Mucosa of descending colon (tissue), 3 donors: ENCODE results near the gene MAPKAP1. TPM values are rescaled to one million over a fixed set of nuclear protein-coding genes. Genes with fewer than 3 reads are reported as not detected.

ENCODE experiments used
- ATAC-seq: fragments of 200-7000 bp; cut with Tn5 transposase; one replicate; pipeline ENCODE4 v1.9.1; 2020; ENCODE audit warnings: mild to moderate bottlenecking, moderate library complexity
- DNase-seq, 3 donors: peaks; one replicate each; pipeline ENCODE4 v3.0.0-alpha.2; 2020
- H3K36me3 ChIP-seq: fragments of 200-600 bp; one replicate; pipeline ENCODE4 v1.8.0; 2021; ENCODE audit warnings: low read depth, mild to moderate bottlenecking
- H3K4me1 ChIP-seq: fragments of 200-600 bp; one replicate; pipeline ENCODE4 v1.8.0; 2021; ENCODE audit warnings: low read depth, mild to moderate bottlenecking
- H3K4me3 ChIP-seq: fragments of 200-600 bp; one replicate; pipeline ENCODE4 v1.8.0; 2021; ENCODE audit warnings: mild to moderate bottlenecking
- H3K9me3 ChIP-seq: fragments of 200-600 bp; one replicate; pipeline ENCODE4 v1.8.0; 2021; ENCODE audit warnings: mild to moderate bottlenecking
- intact Hi-C, 2 donors: fragments of 100-400 bp; cut with DNase I in 1 of 2; cut with micrococcal nuclease in 1 of 2; formaldehyde crosslinking; loops; one replicate each; pipeline versions ENCODE4 v1.11.0 to v1.11.1; 2022; cut with DNase I, micrococcal nuclease
- total RNA-seq, 3 donors: library from RNA; stranded (reverse); fragmentation: NEBNext Ultra II Directional in 2 of 3; extraction: Animal tissue kit (Norgen Biotek cat#: 25700) in 2 of 3; gene quantifications; one replicate each; pipeline versions ENCODE4 v1.2.1 to v1.2.4, GENCODE V29; 2021 to 2023
- TF ChIP-seq, protein P1 (sequence below): fragments of 200-600 bp; IDR thresholded peaks from one replicate; pipeline ENCODE4 v1.8.0; 2022; ENCODE audit warnings: antibody characterized with exemption, mild to moderate bottlenecking
- donor health status: DM: no; HTN: no; CAD: no; lungs with moderate emphysema.
- donor health status: DM: no; HTN: no; CAD: no.
- donor health status: DM: no; HTN: yes; CAD: no.

MAPKAP1 gene
- total RNA-seq, 3 donors from 2014 or later, result 73.2 to 98.4 (median 84.9) TPM

DNA sequence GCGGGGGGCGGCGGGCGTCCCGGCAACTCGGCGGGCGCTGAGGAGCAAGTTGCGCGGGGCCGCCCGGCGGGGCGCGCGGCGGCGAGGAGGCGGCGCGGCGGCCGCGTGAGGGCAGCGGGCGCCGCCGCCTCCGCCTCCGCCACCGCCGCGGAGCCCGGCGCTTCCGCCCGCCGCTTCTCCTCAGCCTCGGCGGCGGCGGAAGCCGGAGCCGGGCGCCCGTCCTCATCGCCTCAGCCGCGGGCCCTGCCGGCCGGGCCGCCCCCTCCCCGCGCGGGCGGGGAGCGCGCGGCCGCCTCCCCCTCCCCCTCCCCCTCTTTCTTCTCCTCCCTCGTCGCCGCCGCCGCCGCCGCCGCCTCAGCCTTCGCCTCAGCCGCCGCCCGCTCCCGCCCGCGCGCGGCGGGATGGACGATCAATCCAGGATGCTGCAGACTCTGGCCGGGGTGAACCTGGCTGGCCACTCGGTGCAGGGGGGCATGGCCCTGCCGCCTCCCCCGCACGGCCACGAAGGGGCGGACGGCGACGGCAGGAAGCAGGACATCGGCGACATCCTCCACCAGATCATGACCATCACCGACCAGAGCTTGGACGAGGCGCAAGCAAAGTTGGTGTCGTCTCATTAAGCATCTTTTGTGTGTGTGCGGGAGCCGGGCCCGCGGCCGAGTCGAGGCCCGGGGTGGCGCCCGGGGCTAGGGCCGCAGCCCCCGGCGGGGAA lies 40.2 kb upstream of the MAPKAP1 start, which contains the start of gene PBX3:
Gene PBX3, plus strand, starts transcription at position 321 of the 712 bp plus-strand sequence.
- Histone ChIP-seq H3K4me1 (peaks cover 14% of the 10 kb centered on the region), H3K9me3 (no peaks in the 10 kb centered on the region), H3K36me3 (no peaks in the 10 kb centered on the region), H3K4me3 (peak within 1 kb of the TSS; percentile 51)
- ATAC-seq (peak; percentile 14), DNase-seq (peak; percentile 61 to 76 (median 73))
- TF ChIP-seq, protein P1, sequence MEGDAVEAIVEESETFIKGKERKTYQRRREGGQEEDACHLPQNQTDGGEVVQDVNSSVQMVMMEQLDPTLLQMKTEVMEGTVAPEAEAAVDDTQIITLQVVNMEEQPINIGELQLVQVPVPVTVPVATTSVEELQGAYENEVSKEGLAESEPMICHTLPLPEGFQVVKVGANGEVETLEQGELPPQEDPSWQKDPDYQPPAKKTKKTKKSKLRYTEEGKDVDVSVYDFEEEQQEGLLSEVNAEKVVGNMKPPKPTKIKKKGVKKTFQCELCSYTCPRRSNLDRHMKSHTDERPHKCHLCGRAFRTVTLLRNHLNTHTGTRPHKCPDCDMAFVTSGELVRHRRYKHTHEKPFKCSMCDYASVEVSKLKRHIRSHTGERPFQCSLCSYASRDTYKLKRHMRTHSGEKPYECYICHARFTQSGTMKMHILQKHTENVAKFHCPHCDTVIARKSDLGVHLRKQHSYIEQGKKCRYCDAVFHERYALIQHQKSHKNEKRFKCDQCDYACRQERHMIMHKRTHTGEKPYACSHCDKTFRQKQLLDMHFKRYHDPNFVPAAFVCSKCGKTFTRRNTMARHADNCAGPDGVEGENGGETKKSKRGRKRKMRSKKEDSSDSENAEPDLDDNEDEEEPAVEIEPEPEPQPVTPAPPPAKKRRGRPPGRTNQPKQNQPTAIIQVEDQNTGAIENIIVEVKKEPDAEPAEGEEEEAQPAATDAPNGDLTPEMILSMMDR, result no peak
- intact Hi-C loops, result loop anchor here in 1 of 2 donors (10.0 kb wide), 1 partner anchor 342 kb away; no protein-coding TSS in a partner anchor

DNA sequence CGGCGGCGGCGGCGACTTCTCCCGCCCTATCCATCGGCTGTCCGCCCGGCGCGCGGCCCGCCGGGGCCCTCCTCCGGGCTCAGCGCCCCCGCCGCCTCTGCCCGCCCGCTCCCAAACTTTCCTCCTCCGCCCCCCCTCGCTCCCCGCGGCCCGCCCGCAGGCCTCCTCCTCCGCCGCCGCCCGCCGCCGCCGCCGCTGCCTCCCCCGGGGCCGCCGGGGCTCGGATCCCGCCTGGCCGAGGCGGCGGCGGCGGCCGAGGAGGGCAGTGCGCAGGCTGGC lies 39.7 kb upstream of the MAPKAP1 start:
- Histone ChIP-seq H3K36me3 (no peaks in the 10 kb centered on the region), H3K9me3 (no peaks in the 10 kb centered on the region), H3K4me3 (peak overlapping the region; percentile 30), H3K4me1 (peaks cover 14% of the 10 kb centered on the region)
- intact Hi-C loops, result loop anchor here in 1 of 2 donors (10.0 kb wide), 1 partner anchor 342 kb away; no protein-coding TSS in a partner anchor
- ATAC-seq (no peak), DNase-seq (no peak)
- TF ChIP-seq, protein P1, result no peak

DNA sequence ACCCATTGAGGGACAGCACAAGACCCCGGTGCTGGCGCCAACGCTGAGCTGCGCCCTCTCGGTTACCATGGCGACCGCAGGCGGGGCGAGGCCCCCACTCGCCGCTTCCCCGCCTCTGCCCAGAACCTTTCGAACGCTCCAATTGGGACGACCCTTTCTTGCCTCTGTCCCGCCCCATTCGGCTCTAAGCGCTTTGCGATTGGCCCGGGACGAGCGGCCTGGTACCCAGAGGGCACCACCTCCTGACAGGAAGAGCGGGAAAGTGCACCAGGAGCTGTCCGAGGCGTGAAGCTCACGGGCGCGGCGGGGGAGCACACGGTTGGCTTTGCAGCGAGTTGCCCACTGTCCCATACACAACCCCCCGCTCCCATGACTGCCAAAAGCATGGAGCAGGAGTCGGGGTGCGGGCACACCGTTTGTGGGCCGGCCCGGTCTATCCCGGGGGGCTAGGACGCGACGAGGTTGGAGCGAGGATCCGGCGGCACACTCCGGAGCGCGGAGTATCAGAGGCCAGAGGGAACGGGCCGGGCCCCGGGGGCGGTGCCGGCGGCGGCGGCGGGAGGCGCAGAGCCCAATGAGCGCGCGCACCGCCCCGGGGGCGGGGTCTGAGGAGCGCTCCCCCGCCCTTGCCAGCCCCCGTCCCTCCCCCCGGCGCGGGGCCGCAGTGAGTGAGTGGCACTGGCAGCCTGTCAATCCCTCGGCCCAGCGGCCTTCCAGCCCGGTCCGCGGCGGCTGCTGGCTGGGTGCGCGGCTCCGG lies 39.2 kb upstream of the MAPKAP1 start:
- intact Hi-C loops, result loop anchor here in 1 of 2 donors (10.0 kb wide), 1 partner anchor 341 kb away; no protein-coding TSS in a partner anchor
- peak overlapping the region; percentile 30 for H3K4me3 ChIP-seq
- no peaks in the 10 kb centered on the region for H3K9me3 ChIP-seq
- ATAC-seq (peak; percentile 96), DNase-seq (peak; percentile 96)
- H3K36me3 ChIP-seq, result no peaks in the 10 kb centered on the region
- H3K4me1 ChIP-seq, result peaks cover 14% of the 10 kb centered on the region
- TF ChIP-seq, protein P1, result no peak

- intact Hi-C loops, result loop anchor here in 1 of 2 donors (10.0 kb wide), 1 partner anchor 341 kb away; no protein-coding TSS in a partner anchor
- Histone ChIP-seq H3K9me3 (no peaks in the 10 kb centered on the region), H3K36me3 (no peaks in the 10 kb centered on the region), H3K4me3 (no peak overlapping the region), H3K4me1 (peaks cover 14% of the 10 kb centered on the region)
- TF ChIP-seq, protein P1, result no peak
- ATAC-seq (no peak), DNase-seq (no peak)
Measured at GRCh38 chr9:125745682-125746016, 38.6 kb upstream of the MAPKAP1 start.

- intact Hi-C loops, result loop anchor here in 1 of 2 donors (10.0 kb wide), 1 partner anchor 340 kb away; no protein-coding TSS in a partner anchor
Measured at GRCh38 chr9:125745018-125745417, 38.0 kb upstream of the MAPKAP1 start.

More at GRCh38 chr9:125745018-125745417, 38.0 kb upstream of the MAPKAP1 start:
- no peaks in the 10 kb centered on the region for H3K36me3 ChIP-seq
- no peaks in the 10 kb centered on the region for H3K9me3 ChIP-seq
- DNase-seq (no peak), ATAC-seq (no peak)
- peaks cover 14% of the 10 kb centered on the region for H3K4me1 ChIP-seq
- no peak overlapping the region for H3K4me3 ChIP-seq
- TF ChIP-seq, protein P1, result no peak
